Spinal cord (tissue), 10 donors: Measurements from ENCODE around the gene ZGPAT. TPM values are rescaled to one million over a fixed set of nuclear protein-coding genes. Genes with fewer than 3 reads are reported as not detected.

Experiments used
- DNase-seq, 6 donors: peaks; one replicate each; pipeline versions ENCODE4 v3.0.0 to v3.0.0-alpha.2; 2013 to 2015; ENCODE audit warnings: low spot score in 6 of 6, low read depth in 4 of 6
- H3K27ac ChIP-seq: one replicate; pipeline ENCODE4 v1.5.1; 2013; ENCODE audit warnings: low read depth, low read length, control low read depth
- H3K27me3 ChIP-seq: one replicate; pipeline ENCODE4 v1.6.1; 2013; ENCODE audit warnings: low read length; ENCODE audit not compliant: control insufficient read depth, insufficient read depth
- H3K36me3 ChIP-seq: one replicate; pipeline ENCODE4 v1.6.1; 2013; ENCODE audit warnings: low read length; ENCODE audit not compliant: control insufficient read depth, insufficient read depth
- H3K4me1 ChIP-seq: one replicate; pipeline ENCODE4 v1.6.1; 2013; ENCODE audit warnings: low read length; ENCODE audit not compliant: control insufficient read depth, insufficient read depth
- H3K4me3 ChIP-seq: one replicate; pipeline ENCODE4 v1.5.1; 2013; ENCODE audit warnings: low read depth, low read length, control low read depth
- H3K9me3 ChIP-seq: one replicate; pipeline ENCODE4 v1.6.1; 2013; ENCODE audit warnings: low read length; ENCODE audit not compliant: control insufficient read depth, insufficient read depth
- WGBS: methylation state at CpG from one replicate; pipeline ENCODE4 v1.1.5; 2013; ENCODE audit warnings: missing lambda C conversion rate; ENCODE audit not compliant: insufficient coverage; 5-methylcytosine and 5-hydroxymethylcytosine counted together
- polyA plus RNA-seq, 2 donors: library from polyadenylated mRNA; unstranded; fragments of 120-200 nt; gene quantifications; one replicate each; pipeline ENCODE4 v1.2.1, GENCODE V29; 2013; ENCODE audit not compliant: insufficient read length in 2 of 2
- total RNA-seq, 2 donors: library from RNA; depleted of rRNA in 1 of 2; stranded (reverse); fragments of 120-200 nt in 1 of 2; fragments of >200 nt in 1 of 2; gene quantifications; one replicate each; pipeline versions ENCODE4 v1.2.3 to v1.2.4, GENCODE V29; 2013 to 2014
- donor health status: healthy.

ZGPAT gene
- total and polyA plus RNA-seq, 4 donors, result 6.9 to 34.6 (median 23.1) TPM

DNA sequence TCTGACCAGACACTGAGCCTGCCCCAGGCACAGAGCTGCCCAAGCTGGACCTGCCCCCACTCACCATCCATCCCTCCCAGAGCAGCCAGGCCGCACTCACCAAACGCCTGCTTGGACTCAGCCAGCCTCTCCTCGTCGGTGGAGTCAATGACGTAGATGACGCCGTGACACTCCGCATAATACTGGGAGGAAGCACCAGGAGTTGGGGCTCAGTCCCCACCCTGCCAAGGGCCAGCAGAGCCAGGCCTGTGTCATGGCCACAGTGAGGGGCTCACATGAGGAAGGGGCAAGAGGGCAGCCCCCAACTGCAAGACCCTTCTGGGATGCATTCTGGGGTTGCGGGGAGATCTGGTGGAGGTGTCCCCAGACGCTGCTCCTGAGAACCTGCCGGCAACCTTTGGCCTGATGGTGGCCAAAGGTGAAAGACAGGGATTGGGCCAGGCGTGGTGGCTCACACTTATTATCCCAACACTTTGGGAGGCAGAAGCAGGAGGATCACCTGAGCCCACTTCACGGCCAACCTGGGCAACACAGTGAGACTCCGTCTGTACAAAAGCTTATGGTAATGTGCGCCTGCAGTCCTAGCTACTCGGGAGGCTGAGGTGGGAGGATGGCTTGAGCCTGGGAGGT, 5.7 kb upstream of the ZGPAT start:
- DNase-seq, result no peak
- peaks cover 26% of the 10 kb centered on the region for H3K4me1 ChIP-seq
- H3K9me3 ChIP-seq, result no peaks in the 10 kb centered on the region
- H3K4me3 ChIP-seq, result no peak overlapping the region
- 92% methylated on average over 16 of the region's 16 CpGs for WGBS
- H3K27ac ChIP-seq, result no peak overlapping the region
- H3K27me3 ChIP-seq, result no peaks in the 10 kb centered on the region
- H3K36me3 ChIP-seq, result peaks cover 94% of the 10 kb centered on the region

DNA sequence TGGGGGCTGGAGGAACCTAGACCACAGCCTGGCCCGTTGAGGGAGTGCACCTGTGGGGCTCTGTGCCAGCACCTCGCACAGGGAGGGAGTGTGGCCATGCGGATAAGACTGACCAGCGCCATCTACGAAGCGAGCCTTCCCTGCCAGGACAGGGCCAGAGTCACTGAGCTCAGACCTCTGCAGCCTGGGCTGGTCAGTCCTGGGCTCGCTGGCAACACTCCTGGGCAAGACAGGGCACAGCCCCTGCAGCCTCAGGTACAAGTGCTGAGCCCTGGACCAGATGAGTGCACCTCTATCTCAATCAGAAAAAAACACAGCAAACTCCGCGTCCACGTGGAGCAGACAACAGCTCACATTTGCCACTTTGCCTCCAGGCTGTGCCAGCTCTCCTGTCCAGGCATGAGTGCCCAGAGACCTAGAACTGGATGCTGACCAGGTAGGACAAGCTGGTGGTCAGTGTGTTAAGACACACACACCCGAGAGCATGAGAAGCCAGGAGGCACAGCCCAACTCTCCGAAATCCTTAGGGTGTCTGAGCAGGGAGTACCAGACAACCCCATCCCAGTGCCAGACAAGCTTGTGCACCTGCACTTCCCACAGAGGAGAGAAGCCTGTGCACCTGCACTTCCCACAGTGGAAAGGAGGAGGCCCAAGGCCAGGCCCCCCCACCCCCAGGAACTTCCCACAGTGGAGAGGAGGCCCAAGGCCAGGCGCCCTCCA, 4.9 kb upstream of the ZGPAT start:
- Histone ChIP-seq H3K4me1 (peaks cover 19% of the 10 kb centered on the region), H3K27me3 (no peaks in the 10 kb centered on the region), H3K4me3 (no peak overlapping the region), H3K9me3 (no peaks in the 10 kb centered on the region), H3K36me3 (peaks cover 86% of the 10 kb centered on the region), H3K27ac (no peak overlapping the region)
- WGBS, result 90% methylated on average over 12 of the region's 13 CpGs
- DNase-seq, result no peak

DNA sequence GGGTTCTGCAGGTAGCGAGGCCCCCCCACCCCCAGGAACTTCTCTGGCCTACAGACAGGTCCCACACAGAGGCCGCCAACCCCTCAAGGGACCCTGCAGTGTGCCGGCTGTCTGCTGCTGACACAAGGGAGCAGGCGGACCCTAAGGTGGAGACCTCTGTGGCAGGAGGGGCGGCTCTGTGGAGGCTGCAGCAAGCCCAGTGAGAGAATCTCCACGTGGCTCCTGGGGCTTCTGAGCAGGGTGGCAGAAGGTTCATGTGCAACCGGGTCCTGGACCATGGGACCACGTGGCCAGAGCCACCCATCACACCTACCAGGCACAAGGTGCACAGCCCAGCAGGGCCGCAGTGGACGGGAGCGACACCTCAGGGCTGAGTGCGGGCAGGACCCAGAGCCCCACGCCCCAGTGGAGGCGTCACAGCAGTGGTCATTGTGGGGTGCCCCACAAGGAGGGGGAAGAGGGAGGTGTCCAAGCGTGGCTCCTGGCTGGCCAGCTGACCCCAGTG, 4.3 kb upstream of the ZGPAT start:
- H3K4me3 ChIP-seq, result no peak overlapping the region
- no peaks in the 10 kb centered on the region for H3K9me3 ChIP-seq
- peaks cover 83% of the 10 kb centered on the region for H3K36me3 ChIP-seq
- H3K27ac ChIP-seq, result no peak overlapping the region
- no peaks in the 10 kb centered on the region for H3K27me3 ChIP-seq
- WGBS, result 91% methylated on average over 12 of the region's 15 CpGs
- H3K4me1 ChIP-seq, result peaks cover 22% of the 10 kb centered on the region
- DNase-seq, result no peak

DNA sequence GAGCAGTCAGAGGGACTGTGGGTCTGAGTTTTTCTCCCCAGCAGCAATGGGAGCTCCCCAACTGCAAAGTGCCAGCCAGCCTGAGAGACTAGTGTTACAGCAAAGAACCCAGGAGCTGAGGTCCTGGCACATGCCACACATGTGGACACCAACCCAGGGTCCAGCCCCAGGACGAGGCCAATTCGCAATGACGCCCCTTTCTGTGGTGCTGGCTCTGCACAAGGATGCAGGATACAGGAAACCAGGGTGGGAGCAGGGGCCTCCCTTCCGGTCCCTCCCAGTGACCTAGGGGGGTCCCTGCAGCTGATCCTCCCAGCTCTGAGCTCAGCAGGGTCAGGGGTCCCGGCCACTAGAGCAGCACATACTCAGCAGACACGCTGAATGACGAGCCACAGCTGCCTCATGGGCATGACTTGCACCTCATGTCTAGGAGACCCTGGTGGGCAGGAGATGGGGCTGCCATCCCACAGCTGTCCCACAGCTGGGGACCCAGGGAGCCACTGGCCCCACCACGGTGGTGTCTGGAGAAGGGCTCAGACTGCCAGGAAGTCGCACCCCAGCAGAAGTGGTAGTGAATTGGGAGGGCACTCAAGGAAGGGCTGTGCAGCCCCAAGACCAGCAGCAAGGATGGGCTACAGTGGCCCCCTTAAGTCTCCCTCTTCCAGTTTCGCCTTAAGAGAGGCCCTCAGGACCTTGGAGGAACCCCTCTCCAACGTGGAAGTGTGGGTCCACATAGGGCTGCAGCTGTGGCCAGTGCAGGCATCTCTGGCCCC, 3.7 kb upstream of the ZGPAT start:
- H3K4me3 ChIP-seq, result no peak overlapping the region
- 95% methylated on average over 10 of the region's 11 CpGs for WGBS

GRCh38 chr20:63704749-63705117, 3.1 kb upstream of the ZGPAT start:
- Histone ChIP-seq H3K4me1 (peaks cover 28% of the 10 kb centered on the region), H3K4me3 (no peak overlapping the region), H3K27me3 (no peaks in the 10 kb centered on the region), H3K27ac (no peak overlapping the region), H3K36me3 (peaks cover 83% of the 10 kb centered on the region), H3K9me3 (no peaks in the 10 kb centered on the region)
- DNase-seq, result no peak
- WGBS, result 84% methylated on average over 6 of the region's 6 CpGs

More for the DNA sequence above, 3.7 kb upstream of the ZGPAT start:
- Histone ChIP-seq H3K27me3 (no peaks in the 10 kb centered on the region), H3K36me3 (peaks cover 83% of the 10 kb centered on the region), H3K27ac (no peak overlapping the region), H3K9me3 (no peaks in the 10 kb centered on the region), H3K4me1 (peaks cover 23% of the 10 kb centered on the region)
- no peak for DNase-seq

DNA sequence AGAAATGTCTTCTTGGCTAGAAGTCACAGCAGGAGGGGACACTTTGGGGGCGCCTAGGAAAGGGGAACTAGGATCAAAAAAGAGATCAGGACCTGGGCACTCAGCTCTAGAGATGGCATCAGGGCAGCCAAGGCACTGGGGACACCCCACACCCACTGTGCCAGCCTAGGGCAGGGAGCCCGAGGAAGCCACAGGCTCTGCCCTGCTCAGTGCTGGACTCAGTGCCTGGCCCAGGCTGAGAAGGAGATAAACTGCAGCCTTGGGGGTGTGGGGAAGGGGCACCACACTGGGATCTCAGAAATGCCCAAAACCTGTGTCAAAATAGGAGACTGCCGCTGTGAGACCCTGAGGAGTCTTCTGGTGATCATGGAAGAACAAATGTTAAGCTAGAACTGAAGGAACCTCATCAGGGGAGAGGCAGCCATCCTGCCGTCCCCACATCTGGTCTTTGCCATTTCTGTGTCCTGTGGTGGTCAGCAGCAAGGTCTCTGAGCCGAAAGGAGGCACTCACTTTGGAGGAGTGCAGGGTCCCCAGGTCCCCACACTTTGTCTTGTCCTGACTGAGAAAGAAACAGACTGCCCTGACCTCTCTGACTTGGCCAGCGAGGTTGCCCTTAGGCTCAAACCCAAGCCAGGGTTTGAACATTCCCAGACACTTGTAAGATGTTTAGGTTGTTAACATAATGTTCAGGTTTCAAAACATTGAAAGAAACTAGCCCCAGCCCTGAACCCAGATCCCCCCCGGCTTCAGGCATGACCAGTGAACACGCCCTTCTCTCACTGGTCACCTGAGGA, 2.4 kb upstream of the ZGPAT start:
- DNase-seq, result no peak
- H3K9me3 ChIP-seq, result no peaks in the 10 kb centered on the region
- no peak overlapping the region for H3K27ac ChIP-seq
- H3K4me1 ChIP-seq, result peaks cover 28% of the 10 kb centered on the region
- no peaks in the 10 kb centered on the region for H3K27me3 ChIP-seq
- peaks cover 81% of the 10 kb centered on the region for H3K36me3 ChIP-seq
- no peak overlapping the region for H3K4me3 ChIP-seq
- WGBS, result 92% methylated on average over 7 of the region's 8 CpGs

- peaks cover 78% of the 10 kb centered on the region for H3K36me3 ChIP-seq
- WGBS, result 93% methylated on average over 8 of the region's 12 CpGs
Observed at GRCh38 chr20:63706027-63706695, 1.7 kb upstream of the ZGPAT start.

GRCh38 chr20:63706852-63707557, 834 bp upstream of the ZGPAT start:
- H3K4me1 ChIP-seq, result peaks cover 28% of the 10 kb centered on the region
- H3K9me3 ChIP-seq, result no peaks in the 10 kb centered on the region
- no peaks in the 10 kb centered on the region for H3K27me3 ChIP-seq
- H3K4me3 ChIP-seq, result peak overlapping the region; percentile 56
- WGBS, result 5% methylated on average over 56 of the region's 56 CpGs
- peaks cover 75% of the 10 kb centered on the region for H3K36me3 ChIP-seq
- no peak overlapping the region for H3K27ac ChIP-seq
- peak in 1 of 6 donors; percentile 6 for DNase-seq

More at GRCh38 chr20:63706027-63706695, 1.7 kb upstream of the ZGPAT start:
- no peaks in the 10 kb centered on the region for H3K27me3 ChIP-seq
- H3K4me3 ChIP-seq, result no peak overlapping the region
- no peak for DNase-seq
- no peak overlapping the region for H3K27ac ChIP-seq
- peaks cover 28% of the 10 kb centered on the region for H3K4me1 ChIP-seq
- no peaks in the 10 kb centered on the region for H3K9me3 ChIP-seq
